Uterus (tissue), 2 donors: ENCODE data around the gene PUS10.

Experiments used
- CTCF ChIP-seq, 4 experiments: fragments of 200-600 bp in 2 of 4; fragments of 450-650 bp in 2 of 4; sonication (generic) in 2 of 4; IDR thresholded peaks; one replicate each; pipeline ENCODE4 v1.5.1; 2016 to 2019; ENCODE audit warnings: antibody characterized with exemption in 4 of 4, mild to moderate bottlenecking in 2 of 4, moderate library complexity in 1 of 4
- POLR2A ChIP-seq, 2 donors: fragments of 450-650 bp; IDR thresholded peaks; one replicate each; pipeline ENCODE4 v1.6.1; 2016; ENCODE audit warnings: antibody characterized with exemption in 2 of 2, mild to moderate bottlenecking in 1 of 2, moderate library complexity in 1 of 2

- TF ChIP-seq CTCF (IDR thresholded peaks at IDR 0.05): no peak
- no peak for TF ChIP-seq POLR2A (IDR thresholded peaks at IDR 0.05)
Measured at GRCh38 chr2:60899230-60899891, 118.7 kb downstream of the PUS10 start.
